Pancreas (tissue), 10 donors: ENCODE results near the gene RAB5IF. TPM values are rescaled to one million over a fixed set of nuclear protein-coding genes. Genes with fewer than 3 reads are reported as not detected.

Experiments
- ATAC-seq, 4 donors: fragments of 200-7000 bp; cut with Tn5 transposase; one replicate each; pipeline versions ENCODE4 v1.8.0 to v1.9.1; 2020; ENCODE audit warnings: mild to moderate bottlenecking in 4 of 4, moderate library complexity in 4 of 4
- DNase-seq, 6 donors: peaks; one replicate each; pipeline ENCODE4 v3.0.0-alpha.2; 2020
- FAIRE-seq: peaks from 2 replicates; lab custom pipeline; 2012; peaks lifted over from hg19 to GRCh38; lab: Jason Lieb, UNC
- H3K27ac ChIP-seq, 4 donors: fragments of 200-600 bp; sonication (generic); 1 replicate in 3 of 4; 2 replicates in 1 of 4; pipeline versions ENCODE4 v1.5.0 to v1.8.0; 2020
- H3K27me3 ChIP-seq, 4 donors: fragments of 200-600 bp; one replicate each; pipeline ENCODE4 v1.8.0; 2021
- H3K36me3 ChIP-seq, 3 donors: fragments of 200-600 bp; sonication (generic) in 1 of 3; one replicate each; pipeline versions ENCODE4 v1.5.0 to v1.8.0; 2020 to 2021
- H3K4me1 ChIP-seq, 3 donors: fragments of 200-600 bp; one replicate each; pipeline ENCODE4 v1.8.0; 2021
- H3K4me3 ChIP-seq, 4 donors: fragments of 200-600 bp; sonication (generic) in 2 of 4; one replicate each; pipeline versions ENCODE4 v1.5.0 to v1.8.0; 2020 to 2021
- H3K9me3 ChIP-seq, 4 donors: fragments of 200-600 bp; one replicate each; pipeline ENCODE4 v1.8.0; 2021
- CTCF ChIP-seq, 4 donors: fragments of 200-600 bp; sonication (generic) in 3 of 4; IDR thresholded peaks; one replicate each; pipeline versions ENCODE4 v1.5.0 to v1.8.0; 2021; ENCODE audit warnings: antibody characterized with exemption in 4 of 4
- WGBS, 2 donors: extraction: QIAGEN DNeasy Blood & Tissue Kit; methylation state at CpG; one replicate each; pipeline ENCODE4 v1.1.7; 2013; 5-methylcytosine and 5-hydroxymethylcytosine counted together
- intact Hi-C, 3 donors: fragments of 100-400 bp; cut with DNase I; formaldehyde crosslinking; loops; one replicate each; pipeline versions ENCODE4 v1.11.1 to v1.14.2; 2022
- polyA plus RNA-seq, 2 donors: library from polyadenylated mRNA; stranded (reverse); fragments of 200-250 nt; gene quantifications; one replicate each; pipeline ENCODE4 v1.2.3, GENCODE V29; 2013
- total RNA-seq, 6 donors: library from RNA; stranded (reverse); fragmentation: NEBNext Ultra II Directional in 4 of 6; extraction: Animal tissue kit (Norgen Biotek cat#: 25700) in 4 of 6; gene quantifications; one replicate each; pipeline versions ENCODE4 v1.2.1 to v1.2.4, GENCODE V29; 2021 to 2023
- donor health status: healthy with polysubstance abuse.
- donor health status: DM: no; HTN: no; CAD: no; lungs with moderate emphysema.
- donor health status: DM: no; HTN: no; CAD: no.
- donor health status: control.
- donor health status: control.
- donor health status: Bipolar disorder and iron deficiency.
- donor health status: DM: yes; HTN: yes; CAD: no.
- donor health status: DM: no; HTN: no; CAD: no.
- donor health status: DM: no; HTN: no; CAD: no.
- donor health status: DM: yes; HTN: yes; CAD: no.

RAB5IF gene
- total and polyA plus RNA-seq, 8 donors = 22.2 to 45.1 (median 30.0) TPM

DNA sequence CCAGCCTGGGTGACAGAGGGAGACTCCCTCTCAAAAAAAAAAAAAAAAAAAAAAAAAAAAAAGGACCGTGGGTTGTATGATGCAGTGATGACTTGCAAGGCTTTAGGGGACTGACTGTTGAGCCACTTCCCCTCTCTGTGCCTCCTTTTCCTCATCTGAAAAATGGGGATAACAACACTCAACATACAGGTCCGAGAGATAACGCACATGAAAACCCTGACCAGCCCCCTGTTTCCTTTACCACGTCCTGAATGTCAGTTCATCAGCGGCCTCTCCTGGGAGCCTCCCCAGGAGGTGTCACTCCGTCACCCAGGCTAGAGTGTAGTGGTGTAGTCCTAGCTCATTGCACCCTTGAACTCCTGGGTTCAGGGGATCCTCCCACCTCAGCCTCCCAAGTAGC, 36.6 kb downstream of the RAB5IF start:
- no peaks in the 10 kb centered on the region for H3K4me1 ChIP-seq
- H3K9me3 ChIP-seq = no peaks in the 10 kb centered on the region
- intact Hi-C loops = no loop called here
- DNase-seq = no peak
- WGBS, 2 donors = 81 to 88% methylated on average over 5 to 6 of the region's 6 CpGs
- no peak overlapping the region for H3K27ac ChIP-seq
- no peaks in the 10 kb centered on the region for H3K27me3 ChIP-seq
- ATAC-seq = no peak
- H3K36me3 ChIP-seq = no peaks in the 10 kb centered on the region
- TF ChIP-seq CTCF (IDR thresholded peaks at IDR 0.05) = no peak
- FAIRE-seq = no peak
- H3K4me3 ChIP-seq = no peak overlapping the region

- DNase-seq (no peak), FAIRE-seq (no peak), ATAC-seq (peak in 1 of 4 donors; percentile 19)
- WGBS, 2 donors = 68 to 72% methylated on average over 5 of the region's 5 CpGs
- Histone ChIP-seq H3K4me3 (no peak overlapping the region), H3K27me3 (no peaks in the 10 kb centered on the region), H3K9me3 (no peaks in the 10 kb centered on the region), H3K36me3 (no peaks in the 10 kb centered on the region), H3K27ac (no peak overlapping the region), H3K4me1 (no peaks in the 10 kb centered on the region)
- no peak for TF ChIP-seq CTCF (IDR thresholded peaks at IDR 0.05)
- intact Hi-C loops = no loop called here
These were observed 38.6 kb downstream of the RAB5IF start for GRCh38 chr20:36644032-36644705.

- Histone ChIP-seq H3K27me3 (no peaks in the 10 kb centered on the region), H3K9me3 (no peaks in the 10 kb centered on the region), H3K4me1 (no peaks in the 10 kb centered on the region), H3K4me3 (no peak overlapping the region), H3K27ac (no peak overlapping the region), H3K36me3 (no peaks in the 10 kb centered on the region)
- no peak for TF ChIP-seq CTCF (IDR thresholded peaks at IDR 0.05)
- intact Hi-C loops = no loop called here
- FAIRE-seq (no peak), ATAC-seq (no peak), DNase-seq (no peak)
- 76 to 90% methylated on average over 7 of the region's 7 CpGs for WGBS, 2 donors
These were observed 39.1 kb downstream of the RAB5IF start for GRCh38 chr20:36644706-36645095.

GRCh38 chr20:36645353-36645752, 39.8 kb downstream of the RAB5IF start:
- Histone ChIP-seq H3K9me3 (no peaks in the 10 kb centered on the region), H3K4me3 (no peak overlapping the region), H3K36me3 (no peaks in the 10 kb centered on the region), H3K27ac (no peak overlapping the region), H3K27me3 (no peaks in the 10 kb centered on the region), H3K4me1 (no peaks in the 10 kb centered on the region)
- no peak for FAIRE-seq
- intact Hi-C loops = no loop called here
- no peak for DNase-seq
- TF ChIP-seq CTCF (IDR thresholded peaks at IDR 0.05) = no peak
- WGBS, 2 donors = 88 to 92% methylated on average over 7 of the region's 7 CpGs
- no peak for ATAC-seq

GRCh38 chr20:36645998-36646397, 40.4 kb downstream of the RAB5IF start, which contains the start of gene SLA2:
Gene SLA2 (minus strand): TSS chr20:36646196. CDS start chr20:36641335, 4,861 bp downstream.
- DNase-seq (no peak), FAIRE-seq (no peak), ATAC-seq (peak in 2 of 4 donors; percentile 39 to 54)
- Histone ChIP-seq H3K4me3 (no peak within 1 kb of the TSS), H3K36me3 (no peaks in the 10 kb centered on the region), H3K27ac (no peak within 1 kb of the TSS), H3K4me1 (no peaks in the 10 kb centered on the region), H3K9me3 (no peaks in the 10 kb centered on the region), H3K27me3 (no peaks in the 10 kb centered on the region)
- intact Hi-C loops = no loop called here
- WGBS, 2 donors = 54 to 62% methylated on average over 9 of the region's 9 CpGs
- TF ChIP-seq CTCF (IDR thresholded peaks at IDR 0.05) = no peak
